Stomach smooth muscle (tissue), 2 donors: ENCODE data around the gene STARD8.
A peak's percentile ranks its signal among the peaks of the same experiment; 100 is the strongest.

Source experiments
- H3K27ac ChIP-seq: one replicate; pipeline ENCODE4 v1.7.0; 2013; ENCODE audit warnings: mild to moderate bottlenecking, low read length, inconsistent platforms
- H3K27me3 ChIP-seq, 2 donors: one replicate each; pipeline ENCODE4 v1.7.0; 2013; ENCODE audit warnings: low read length in 2 of 2; ENCODE audit not compliant: insufficient read depth in 2 of 2, control insufficient read depth in 1 of 2
- H3K36me3 ChIP-seq, 2 donors: one replicate each; pipeline ENCODE4 v1.7.0; 2013; ENCODE audit warnings: low read length in 2 of 2; ENCODE audit not compliant: control insufficient read depth in 2 of 2, insufficient read depth in 2 of 2
- H3K4me1 ChIP-seq: one replicate; pipeline ENCODE4 v1.7.0; 2013; ENCODE audit warnings: low read length; ENCODE audit not compliant: control insufficient read depth, insufficient read depth
- H3K4me3 ChIP-seq, 2 donors: one replicate each; pipeline ENCODE4 v1.7.0; 2013; ENCODE audit warnings: low read length in 2 of 2
- H3K9ac ChIP-seq, 2 donors: one replicate each; pipeline ENCODE4 v1.7.0; 2013; ENCODE audit warnings: low read length in 2 of 2, mild to moderate bottlenecking in 1 of 2
- H3K9me3 ChIP-seq, 2 donors: one replicate each; pipeline ENCODE4 v1.7.0; 2013; ENCODE audit warnings: low read length in 2 of 2; ENCODE audit not compliant: control insufficient read depth in 2 of 2
- donor health status: healthy.
- donor health status: Pancreatic carcinoma.

Gene STARD8

DNA sequence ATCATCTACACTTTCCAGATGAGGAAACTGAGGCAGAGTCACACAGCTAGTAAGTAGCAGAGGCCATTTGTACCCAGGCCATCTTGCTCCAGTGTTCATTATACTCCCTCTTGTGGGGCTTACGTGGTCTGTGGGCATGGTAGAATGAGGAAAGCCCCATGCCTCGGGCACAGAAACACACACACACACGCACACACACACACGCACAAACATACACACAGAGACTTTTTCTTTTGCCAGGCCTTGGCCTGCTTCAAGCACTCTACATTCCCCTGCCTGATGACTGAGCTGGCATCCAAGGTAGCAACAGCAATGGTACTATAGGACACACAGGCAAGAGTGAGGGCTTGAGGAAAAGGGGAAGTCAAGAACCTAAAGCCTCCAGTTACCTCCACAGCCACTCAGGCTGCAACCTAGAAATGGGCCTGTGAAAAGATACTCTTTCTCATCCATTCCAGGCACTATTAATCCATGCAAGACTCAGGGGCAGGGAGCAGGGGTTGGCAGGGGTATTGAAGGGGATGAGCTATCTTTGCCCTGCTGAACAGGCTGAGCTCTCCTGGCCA, 43.6 kb downstream of the STARD8 start:
- H3K36me3 ChIP-seq, result no peaks in the 10 kb centered on the region
- H3K9me3 ChIP-seq, result no peaks in the 10 kb centered on the region
- no peak overlapping the region for H3K27ac ChIP-seq
- no peak overlapping the region for H3K9ac ChIP-seq
- peaks cover 21% of the 10 kb centered on the region for H3K4me1 ChIP-seq
- H3K27me3 ChIP-seq, result peaks cover 0 to 34% of the 10 kb centered on the region in 2 donors
- no peak overlapping the region for H3K4me3 ChIP-seq

DNA sequence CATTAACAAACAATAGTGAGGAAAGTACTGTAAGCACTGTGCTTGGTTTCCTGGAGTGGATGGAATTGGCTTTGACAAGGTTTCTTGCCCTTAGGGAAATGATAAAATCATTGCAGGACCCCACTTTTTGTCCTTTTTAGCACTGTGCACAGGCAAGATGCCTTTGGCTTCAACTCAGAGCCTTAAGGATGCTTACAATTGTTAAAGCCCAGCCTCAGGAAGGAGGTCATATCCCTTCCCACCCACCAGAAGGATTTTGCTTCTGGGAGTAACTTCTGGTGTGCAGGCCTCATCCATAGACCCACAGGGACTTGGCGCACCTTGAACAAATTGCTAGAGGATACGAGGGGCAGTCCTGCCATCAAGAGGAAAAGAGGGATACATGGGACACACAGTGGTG, 44.5 kb downstream of the STARD8 start:
- H3K9ac ChIP-seq, result no peak overlapping the region
- H3K4me3 ChIP-seq, result no peak overlapping the region
- peaks cover 20% of the 10 kb centered on the region for H3K4me1 ChIP-seq
- no peak overlapping the region for H3K27ac ChIP-seq
- H3K27me3 ChIP-seq, result peaks cover 0 to 38% of the 10 kb centered on the region in 2 donors
- no peaks in the 10 kb centered on the region for H3K9me3 ChIP-seq
- H3K36me3 ChIP-seq, result no peaks in the 10 kb centered on the region

DNA sequence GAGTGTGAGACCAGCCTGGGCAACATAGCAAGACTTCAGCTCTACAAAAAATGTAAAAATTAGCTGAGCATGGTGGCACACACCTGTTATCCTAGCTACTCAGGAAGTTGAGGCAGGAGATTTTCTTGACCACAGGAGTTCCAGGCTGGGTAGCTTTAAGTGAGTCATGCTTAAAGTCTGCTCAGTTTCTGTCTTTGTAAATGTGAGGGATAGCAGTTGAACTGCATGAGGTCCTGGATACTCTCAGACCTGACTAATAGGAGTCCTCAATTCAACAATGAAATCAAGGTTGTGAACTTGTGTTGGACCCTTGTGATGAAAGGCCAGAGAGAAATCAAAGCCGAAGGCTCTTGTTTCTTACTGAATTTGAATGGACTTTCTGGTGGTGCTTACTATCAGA, 45.2 kb downstream of the STARD8 start:
- Histone ChIP-seq H3K4me1 (peaks cover 16% of the 10 kb centered on the region), H3K9me3 (no peaks in the 10 kb centered on the region), H3K27ac (no peak overlapping the region), H3K4me3 (no peak overlapping the region), H3K36me3 (no peaks in the 10 kb centered on the region), H3K9ac (no peak overlapping the region), H3K27me3 (peaks cover 0 to 41% of the 10 kb centered on the region in 2 donors)

DNA sequence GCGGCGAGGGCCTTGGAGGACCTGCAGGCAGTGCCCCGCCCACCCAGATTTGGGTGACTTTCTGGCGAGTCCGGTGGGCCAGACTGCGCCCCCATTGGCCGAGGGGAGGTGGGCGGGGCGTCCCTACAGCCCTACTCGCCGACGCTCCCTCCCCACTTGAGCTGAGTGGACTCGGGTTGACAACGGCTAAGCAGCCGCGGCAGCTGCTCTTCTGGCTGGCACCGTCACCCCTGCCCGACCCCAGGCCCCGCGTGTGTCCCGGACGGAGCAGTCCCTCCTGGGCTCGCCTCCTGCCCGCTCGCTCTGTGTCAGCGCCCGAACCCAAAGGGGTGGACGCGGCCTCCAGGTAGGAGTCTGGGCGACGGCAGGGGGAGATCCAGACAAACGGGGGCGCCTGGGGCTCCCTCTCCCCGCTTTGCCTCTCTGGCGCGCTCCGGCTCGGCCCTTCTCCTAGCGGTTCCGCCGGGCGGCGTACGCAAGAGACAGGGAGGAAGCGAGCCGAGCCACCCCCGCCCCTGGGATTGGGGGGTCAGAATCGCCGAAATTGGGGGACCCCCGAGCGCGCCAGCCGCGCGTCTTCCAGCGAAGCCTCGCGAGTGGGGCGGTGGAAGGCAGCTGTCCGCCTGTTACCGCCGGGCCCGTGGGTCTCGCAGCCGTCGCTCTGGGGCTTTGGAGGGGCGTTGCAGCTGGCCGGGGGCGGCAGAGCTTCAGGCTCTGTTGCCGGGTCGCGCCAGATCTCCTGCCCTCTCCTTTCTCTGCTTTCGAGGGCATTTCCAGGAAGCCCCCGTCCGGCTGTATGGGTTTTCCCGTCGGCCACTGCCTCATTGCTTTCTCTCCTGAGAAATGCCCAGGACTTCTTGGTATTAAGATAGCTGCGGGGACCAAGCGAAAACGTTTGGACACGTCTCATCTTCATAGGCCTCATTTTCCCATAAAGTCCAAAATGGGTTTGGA, 46.3 kb downstream of the STARD8 start:
- peak overlapping the region; percentile 32 to 36 for H3K9ac ChIP-seq
- no peak overlapping the region for H3K27ac ChIP-seq
- H3K27me3 ChIP-seq, result peaks cover 0 to 38% of the 10 kb centered on the region in 2 donors
- H3K9me3 ChIP-seq, result no peaks in the 10 kb centered on the region
- H3K4me3 ChIP-seq, result peak overlapping the region; percentile 49 to 65
- H3K4me1 ChIP-seq, result peaks cover 16% of the 10 kb centered on the region
- no peaks in the 10 kb centered on the region for H3K36me3 ChIP-seq

- H3K36me3 ChIP-seq, result no peaks in the 10 kb centered on the region
- H3K27me3 ChIP-seq, result peaks cover 0 to 39% of the 10 kb centered on the region in 2 donors
- H3K4me3 ChIP-seq, result peak overlapping the region; percentile 49 to 65
- peak overlapping the region; percentile 21 to 32 for H3K9ac ChIP-seq
- no peak overlapping the region for H3K27ac ChIP-seq
- H3K9me3 ChIP-seq, result no peaks in the 10 kb centered on the region
- peaks cover 16% of the 10 kb centered on the region for H3K4me1 ChIP-seq
Observed at GRCh38 chrX:68694435-68695205, 47.2 kb downstream of the STARD8 start.

DNA sequence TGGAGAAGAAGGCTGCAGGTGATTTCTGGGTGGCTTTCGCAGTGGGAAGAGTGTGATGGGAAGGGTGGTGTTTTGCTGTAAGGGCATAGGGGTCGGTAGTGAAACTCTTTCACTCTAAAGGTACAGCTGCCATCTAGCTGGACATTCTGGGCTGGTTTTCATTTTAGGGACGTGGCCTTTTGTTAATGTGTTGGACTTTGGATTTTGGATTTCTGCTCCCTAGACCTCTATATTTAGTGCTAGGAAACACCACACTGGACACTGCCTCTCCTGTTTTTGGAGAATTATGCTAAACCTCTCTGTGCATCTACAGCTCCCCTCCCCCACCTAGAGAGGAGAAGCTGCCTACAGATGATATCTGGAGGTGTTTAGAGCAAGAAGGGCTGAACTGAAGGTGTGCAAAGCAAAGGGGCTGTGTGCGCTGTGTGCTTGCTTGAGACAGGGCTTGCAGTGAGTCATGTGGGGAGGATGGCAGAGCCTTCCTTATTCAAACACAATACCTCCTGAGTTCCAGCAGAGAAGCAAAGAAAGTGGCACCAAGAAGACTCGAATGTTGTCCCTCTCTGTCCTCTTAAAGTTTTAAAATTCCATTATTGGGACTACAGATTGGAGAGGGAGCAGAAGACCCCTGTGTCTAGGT, 47.9 kb downstream of the STARD8 start:
- peaks cover 0 to 43% of the 10 kb centered on the region in 2 donors for H3K27me3 ChIP-seq
- no peaks in the 10 kb centered on the region for H3K9me3 ChIP-seq
- H3K4me1 ChIP-seq, result peaks cover 16% of the 10 kb centered on the region
- H3K36me3 ChIP-seq, result no peaks in the 10 kb centered on the region
- peak overlapping the region in 1 of 2 donors; percentile 22 for H3K4me3 ChIP-seq
- H3K27ac ChIP-seq, result no peak overlapping the region
- H3K9ac ChIP-seq, result no peak overlapping the region

DNA sequence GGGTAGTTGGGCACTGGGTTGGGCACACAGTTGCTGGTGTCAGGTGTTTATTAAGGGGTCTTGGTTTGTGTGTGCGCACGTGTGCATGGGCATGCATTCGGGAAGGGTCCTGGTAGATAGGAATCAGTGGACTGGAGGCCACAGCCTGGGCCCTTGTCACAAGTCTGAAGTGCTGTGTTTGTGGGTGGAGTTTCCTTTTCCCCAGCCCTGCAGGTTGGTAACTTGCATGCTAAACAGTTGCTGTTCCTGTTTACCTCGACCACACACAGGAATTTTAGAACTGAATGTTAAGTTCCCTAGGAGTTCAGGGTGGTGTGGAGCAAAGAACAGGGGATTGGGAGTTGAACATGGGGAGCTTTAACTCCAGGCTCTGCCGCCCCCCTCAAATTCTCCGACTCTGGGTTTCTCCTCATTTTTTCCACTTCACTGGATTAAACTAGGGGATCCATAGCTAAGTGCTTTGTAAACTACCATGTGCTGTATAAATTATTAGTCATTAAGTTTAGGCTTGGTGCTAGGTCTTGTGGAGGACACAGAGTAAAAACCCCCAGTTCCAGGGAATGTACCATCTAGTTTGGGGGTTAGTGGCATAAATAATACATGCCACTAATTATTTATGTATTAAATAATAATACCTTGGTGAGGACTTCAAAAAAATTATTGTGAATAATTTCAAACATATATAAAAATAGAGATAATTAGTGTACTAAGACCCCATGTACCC, 49.0 kb downstream of the STARD8 start:
- H3K4me1 ChIP-seq, result peaks cover 18% of the 10 kb centered on the region

DNA sequence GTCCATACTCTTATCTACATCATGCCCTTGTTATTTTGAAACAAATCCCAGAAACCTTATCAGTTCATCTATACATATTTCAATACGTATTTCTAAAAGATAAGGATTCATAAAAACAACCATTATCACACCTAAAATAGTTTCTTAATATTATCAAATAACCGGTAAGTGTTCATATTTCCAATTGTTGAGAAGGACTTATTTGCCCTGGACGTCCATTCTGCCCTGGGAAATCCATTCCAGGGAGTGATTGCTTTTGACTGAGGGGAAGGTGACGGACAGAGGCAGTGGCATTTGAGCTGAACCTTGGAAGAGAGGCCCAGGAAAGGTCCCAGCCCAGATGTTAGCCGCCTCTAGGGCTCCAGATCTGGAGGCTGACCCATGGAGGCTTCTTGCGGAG, 49.6 kb downstream of the STARD8 start:
- Histone ChIP-seq H3K9ac (no peak overlapping the region), H3K9me3 (no peaks in the 10 kb centered on the region), H3K4me1 (peaks cover 18% of the 10 kb centered on the region), H3K4me3 (no peak overlapping the region), H3K36me3 (no peaks in the 10 kb centered on the region), H3K27ac (no peak overlapping the region), H3K27me3 (peaks cover 0 to 47% of the 10 kb centered on the region in 2 donors)

More for the DNA sequence above, 49.0 kb downstream of the STARD8 start:
- H3K9me3 ChIP-seq, result no peaks in the 10 kb centered on the region
- H3K4me3 ChIP-seq, result no peak overlapping the region
- H3K36me3 ChIP-seq, result no peaks in the 10 kb centered on the region
- H3K27me3 ChIP-seq, result peaks cover 0 to 44% of the 10 kb centered on the region in 2 donors
- no peak overlapping the region for H3K27ac ChIP-seq
- H3K9ac ChIP-seq, result no peak overlapping the region

DNA sequence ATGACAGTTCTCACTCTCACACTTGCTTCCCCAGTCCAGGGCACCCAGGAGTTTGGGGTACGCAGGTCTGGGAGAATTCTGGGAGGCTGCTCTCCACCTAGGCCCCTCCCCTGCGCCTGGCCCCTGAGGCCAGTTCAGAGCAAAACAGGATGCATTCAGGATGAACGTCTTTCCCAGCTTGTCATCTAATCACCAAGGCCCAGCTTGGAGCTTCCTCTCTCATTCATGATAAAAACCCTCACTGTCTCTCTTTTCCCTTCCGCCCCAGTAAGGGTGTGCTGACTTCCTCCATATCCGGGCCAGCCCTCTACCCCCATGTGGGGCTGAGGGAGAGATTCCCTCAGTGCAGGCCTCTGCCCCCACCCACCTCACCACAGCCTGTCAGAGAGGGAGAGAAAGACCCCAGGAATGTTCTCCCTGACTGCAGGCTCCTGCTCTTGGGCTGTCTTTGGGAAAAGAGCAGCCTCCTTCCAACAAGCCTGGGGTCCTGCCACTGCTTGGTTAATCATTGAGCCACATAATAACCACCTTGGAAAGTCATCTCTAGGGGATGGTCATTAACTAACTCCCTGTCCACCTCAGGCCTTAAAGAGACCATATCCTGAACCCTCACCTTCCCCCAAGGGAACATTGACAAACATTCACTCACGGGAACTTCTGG, 50.1 kb downstream of the STARD8 start:
- H3K9me3 ChIP-seq, result no peaks in the 10 kb centered on the region
- peaks cover 17% of the 10 kb centered on the region for H3K4me1 ChIP-seq
- H3K9ac ChIP-seq, result no peak overlapping the region
- no peak overlapping the region for H3K4me3 ChIP-seq
- no peak overlapping the region for H3K27ac ChIP-seq
- peaks cover 0 to 43% of the 10 kb centered on the region in 2 donors for H3K27me3 ChIP-seq
- no peaks in the 10 kb centered on the region for H3K36me3 ChIP-seq
